BE2C (cell line): ENCODE measurements around the gene ICAM2.
A peak's percentile ranks its signal among the peaks of the same experiment; 100 is the strongest.

Experiments used
- DNase-seq: peaks from one replicate; pipeline ENCODE4 v3.0.0-alpha.2; 2020
- H3K27me3 ChIP-seq: fragments of 250-450 bp; sonication (Bioruptor Pico); 2 replicates; pipeline ENCODE4 v1.5.1; 2020; ENCODE audit warnings: mild to moderate bottlenecking
- H3K36me3 ChIP-seq: fragments of 250-450 bp; sonication (Bioruptor Pico); 2 replicates; pipeline ENCODE4 v1.5.1; 2020; ENCODE audit warnings: mild to moderate bottlenecking
- H3K4me1 ChIP-seq: fragments of 250-450 bp; sonication (Bioruptor Pico); 2 replicates; pipeline ENCODE4 v1.5.1; 2020
- H3K4me3 ChIP-seq: 2 replicates; pipeline ENCODE4 v1.5.1; 2011; ENCODE audit warnings: low read depth, low read length
- H3K9me3 ChIP-seq: fragments of 250-450 bp; sonication (Bioruptor Pico); 2 replicates; pipeline ENCODE4 v1.5.1; 2020
- TF ChIP-seq, protein P1 (sequence below): IDR thresholded peaks from 2 replicates; pipeline ENCODE4 v1.5.1; 2012; ENCODE audit warnings: mild to moderate bottlenecking, low read depth, low read length

ICAM2 gene

DNA sequence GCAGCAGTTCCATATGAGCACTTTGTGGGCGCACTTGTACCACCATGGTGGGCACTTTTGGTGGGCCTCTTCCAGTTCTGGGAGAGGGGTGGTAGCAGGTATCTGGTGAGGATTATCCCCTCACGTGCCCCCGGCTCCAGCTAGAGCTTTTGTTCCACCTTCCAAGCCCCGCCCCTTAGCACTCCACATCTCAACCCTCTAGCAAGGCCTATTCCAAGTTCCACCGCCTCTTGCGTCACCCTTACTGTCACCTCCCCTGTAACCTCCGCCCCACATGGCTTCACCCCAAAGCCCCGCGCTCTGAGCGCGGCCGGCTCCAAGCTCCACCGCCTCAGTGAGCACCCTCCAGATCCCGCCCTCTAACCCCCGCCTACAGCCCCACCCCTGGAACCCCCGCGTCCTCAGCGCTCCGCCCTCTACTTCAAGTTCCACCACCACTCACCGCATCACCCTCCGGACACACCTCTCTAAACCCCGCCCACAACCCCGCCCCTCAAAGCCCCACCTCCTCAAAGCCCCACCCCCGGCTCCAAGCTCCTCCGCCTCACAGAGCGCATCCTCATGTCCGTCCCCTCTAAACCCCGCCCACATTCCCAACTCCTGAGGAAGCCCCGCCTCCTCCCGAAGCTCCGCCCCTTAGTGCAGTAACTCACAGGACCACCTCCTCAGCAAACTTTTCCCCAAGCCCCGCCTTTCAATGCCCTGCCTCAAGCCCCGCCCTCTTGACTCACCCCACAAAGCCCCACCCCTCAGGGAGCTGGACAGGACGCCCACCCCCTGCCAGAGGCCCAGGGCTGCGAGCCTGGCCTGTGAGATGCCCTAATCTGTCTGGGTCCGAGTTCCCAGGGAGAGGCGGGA lies 58.8 kb downstream of the ICAM2 start:
- no peaks in the 10 kb centered on the region for H3K27me3 ChIP-seq
- no peaks in the 10 kb centered on the region for H3K9me3 ChIP-seq
- H3K4me1 ChIP-seq = peaks cover 3% of the 10 kb centered on the region; the same call in 1 of the 2 replicates
- DNase-seq = peak; percentile 98
- no peaks in the 10 kb centered on the region for H3K36me3 ChIP-seq
- H3K4me3 ChIP-seq = peak overlapping the region; percentile 38; the same call in 1 of the 2 replicates
- TF ChIP-seq, protein P1, sequence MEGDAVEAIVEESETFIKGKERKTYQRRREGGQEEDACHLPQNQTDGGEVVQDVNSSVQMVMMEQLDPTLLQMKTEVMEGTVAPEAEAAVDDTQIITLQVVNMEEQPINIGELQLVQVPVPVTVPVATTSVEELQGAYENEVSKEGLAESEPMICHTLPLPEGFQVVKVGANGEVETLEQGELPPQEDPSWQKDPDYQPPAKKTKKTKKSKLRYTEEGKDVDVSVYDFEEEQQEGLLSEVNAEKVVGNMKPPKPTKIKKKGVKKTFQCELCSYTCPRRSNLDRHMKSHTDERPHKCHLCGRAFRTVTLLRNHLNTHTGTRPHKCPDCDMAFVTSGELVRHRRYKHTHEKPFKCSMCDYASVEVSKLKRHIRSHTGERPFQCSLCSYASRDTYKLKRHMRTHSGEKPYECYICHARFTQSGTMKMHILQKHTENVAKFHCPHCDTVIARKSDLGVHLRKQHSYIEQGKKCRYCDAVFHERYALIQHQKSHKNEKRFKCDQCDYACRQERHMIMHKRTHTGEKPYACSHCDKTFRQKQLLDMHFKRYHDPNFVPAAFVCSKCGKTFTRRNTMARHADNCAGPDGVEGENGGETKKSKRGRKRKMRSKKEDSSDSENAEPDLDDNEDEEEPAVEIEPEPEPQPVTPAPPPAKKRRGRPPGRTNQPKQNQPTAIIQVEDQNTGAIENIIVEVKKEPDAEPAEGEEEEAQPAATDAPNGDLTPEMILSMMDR = no peak

DNA sequence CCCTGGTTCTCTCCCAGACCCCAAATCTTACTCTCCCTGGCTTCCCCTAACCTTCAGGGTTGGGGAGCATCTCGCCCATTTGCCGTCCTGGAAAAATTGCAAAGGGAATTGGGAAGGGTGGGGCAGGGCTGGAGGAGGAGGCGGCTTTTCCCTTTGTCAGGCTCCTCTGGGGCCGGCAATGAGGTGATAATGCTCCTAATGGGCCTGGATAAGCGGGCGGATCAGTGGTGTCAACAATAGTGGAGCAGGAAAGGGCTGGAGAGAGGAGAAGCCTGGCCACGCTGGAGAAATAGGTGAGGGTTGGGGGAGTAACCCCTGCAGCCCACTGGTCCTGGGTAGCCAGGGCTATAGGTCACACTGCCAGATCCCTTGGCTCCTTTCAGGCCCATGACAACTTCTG lies 60.0 kb downstream of the ICAM2 start:
- TF ChIP-seq, protein P1 = no peak
- Histone ChIP-seq H3K27me3 (no peaks in the 10 kb centered on the region), H3K4me3 (no peak overlapping the region), H3K36me3 (no peaks in the 10 kb centered on the region), H3K9me3 (no peaks in the 10 kb centered on the region), H3K4me1 (peaks cover 3% of the 10 kb centered on the region; the same call in 1 of the 2 replicates)
- no peak for DNase-seq

DNA sequence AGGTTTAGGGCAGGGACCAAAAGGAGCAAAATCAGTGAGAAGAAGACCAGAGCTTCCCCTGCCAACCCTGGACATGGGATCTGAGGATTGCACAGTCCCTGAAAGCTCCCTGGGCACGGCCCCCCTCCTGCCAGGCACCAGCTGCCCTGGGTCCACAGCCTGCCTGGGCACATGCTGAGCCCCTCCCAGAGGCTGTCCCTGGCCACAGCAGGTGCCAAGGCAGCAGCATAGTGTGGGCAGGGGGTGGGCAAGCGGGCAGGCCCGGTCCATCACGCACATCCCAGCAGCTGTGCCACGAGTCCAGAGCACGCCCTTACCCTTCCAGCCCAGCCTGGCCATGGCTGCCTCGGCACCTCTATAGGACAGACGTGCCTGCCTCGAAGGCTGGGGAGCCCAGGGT lies 60.4 kb downstream of the ICAM2 start:
- Histone ChIP-seq H3K4me1 (peaks cover 3% of the 10 kb centered on the region; the same call in 1 of the 2 replicates), H3K9me3 (no peaks in the 10 kb centered on the region), H3K4me3 (no peak overlapping the region), H3K36me3 (no peaks in the 10 kb centered on the region), H3K27me3 (no peaks in the 10 kb centered on the region)
- TF ChIP-seq, protein P1 = no peak
- no peak for DNase-seq

DNA sequence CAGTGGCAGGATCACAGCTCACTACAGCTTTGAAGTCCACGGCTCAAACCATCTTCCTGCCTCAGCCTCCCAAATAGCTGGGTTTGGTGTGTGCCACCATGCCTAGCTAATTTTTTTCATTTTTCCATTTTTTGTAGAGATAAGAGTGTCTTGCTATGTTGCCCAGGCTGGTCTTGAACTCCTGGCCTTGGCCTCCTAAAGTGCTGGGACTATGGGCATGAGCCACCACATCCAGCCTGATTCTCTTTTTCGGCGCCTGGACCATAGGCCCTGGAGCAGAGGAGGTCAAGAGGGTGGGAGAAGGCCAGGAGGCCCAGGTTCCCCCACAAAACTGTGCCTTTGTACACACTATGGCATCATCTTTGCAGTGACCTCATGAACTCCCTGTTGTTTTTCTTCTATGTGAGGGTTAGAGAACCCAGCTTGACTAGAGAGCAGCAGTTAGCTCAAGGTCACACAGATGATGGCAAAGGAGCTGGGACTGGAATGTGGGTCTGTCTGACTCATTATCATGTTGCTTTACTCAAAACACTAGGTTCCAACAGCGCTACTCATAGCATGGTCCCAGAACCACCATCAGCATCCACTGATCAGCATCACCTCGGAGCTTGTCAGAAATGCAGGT lies 64.0 kb downstream of the ICAM2 start:
- Histone ChIP-seq H3K36me3 (no peaks in the 10 kb centered on the region), H3K4me3 (no peak overlapping the region), H3K27me3 (no peaks in the 10 kb centered on the region), H3K9me3 (no peaks in the 10 kb centered on the region), H3K4me1 (no peaks in the 10 kb centered on the region)
- DNase-seq = no peak
- TF ChIP-seq, protein P1 = no peak

DNA sequence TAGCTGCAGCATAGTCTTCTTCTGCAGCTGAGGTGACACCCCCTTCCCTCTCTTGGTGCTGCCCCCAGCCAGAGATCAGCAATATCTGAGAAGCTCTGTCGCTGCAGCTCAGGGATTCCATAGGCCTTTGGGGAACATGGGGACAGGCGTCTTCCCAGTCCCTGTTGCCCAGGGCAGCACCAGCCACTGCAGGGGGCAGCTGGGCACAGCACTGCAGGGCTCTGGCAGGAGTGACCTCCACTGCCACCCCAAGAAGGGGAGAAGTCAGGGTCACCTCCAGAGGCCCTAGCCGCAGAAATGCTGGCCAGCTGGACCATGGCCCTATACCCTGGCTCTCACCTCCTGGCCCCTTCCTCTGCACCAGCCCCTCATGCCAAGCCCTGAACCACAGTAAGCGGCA lies 64.6 kb downstream of the ICAM2 start:
- no peaks in the 10 kb centered on the region for H3K27me3 ChIP-seq

More for the DNA sequence above, 64.6 kb downstream of the ICAM2 start:
- Histone ChIP-seq H3K9me3 (no peaks in the 10 kb centered on the region), H3K4me1 (no peaks in the 10 kb centered on the region), H3K36me3 (no peaks in the 10 kb centered on the region), H3K4me3 (no peak overlapping the region)
- TF ChIP-seq, protein P1 = no peak
- DNase-seq = no peak
